Epithelial cell of proximal tubule (primary cell): ENCODE measurements around the gene KRT83. TPM values are rescaled to one million over a fixed set of nuclear protein-coding genes. Genes with fewer than 3 reads are reported as not detected.
"Not testable (repeated sequence)": the region's sequence is repeated elsewhere in the genome, so short reads cannot be mapped to it uniquely, and the experiment has no call there.

Experiments
- DNase-seq: peaks from one replicate; pipeline ENCODE4 v3.0.0-alpha.2; 2011; ENCODE audit warnings: low read depth
- H3K4me3 ChIP-seq: 2 replicates; pipeline ENCODE4 v1.5.1; 2011; ENCODE audit warnings: low read depth, mild to moderate bottlenecking, low read length
- total RNA-seq: library from RNA; depleted of rRNA; stranded (reverse); fragments of >200 nt; gene quantifications from 2 replicates; pipeline ENCODE4 v1.2.3, GENCODE V29; 2015
- TF ChIP-seq, protein P1 (sequence below): conservative IDR thresholded peaks from 2 replicates; pipeline ENCODE4 v1.5.1; 2012; ENCODE audit warnings: low read depth, mild to moderate bottlenecking, low read length

KRT83 gene
- total RNA-seq, 1 donor from 2014 or later, result not detected

DNA sequence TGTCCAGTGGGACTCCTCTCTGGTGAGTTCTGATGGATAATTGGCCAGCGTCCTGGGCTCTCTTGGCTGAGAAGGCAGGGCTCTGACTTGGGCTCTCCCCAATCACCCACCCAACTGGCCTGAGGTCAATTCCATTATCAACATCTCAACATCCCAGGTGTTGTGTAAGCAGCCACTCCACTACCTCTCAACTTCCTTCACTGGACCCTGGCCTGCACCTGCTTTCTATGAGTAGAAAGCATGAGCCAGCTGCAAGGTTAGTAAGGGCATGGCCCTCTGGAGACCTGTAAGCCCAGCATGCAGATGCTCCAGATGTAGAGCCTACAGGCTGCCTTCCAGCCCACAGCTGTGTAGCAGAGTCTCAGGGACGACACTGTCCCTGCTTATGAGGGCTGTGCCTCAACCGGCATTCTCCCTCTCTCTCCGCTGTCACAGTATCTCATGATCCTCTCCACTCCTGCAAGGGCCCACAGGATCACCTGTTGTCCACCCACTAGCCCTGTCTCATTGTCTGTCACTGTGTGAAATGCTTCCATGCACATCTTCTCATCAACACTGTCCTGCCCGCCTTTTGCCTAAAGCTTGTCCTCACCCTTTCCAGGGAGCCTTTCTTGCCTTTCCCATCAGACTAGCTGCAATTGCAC lies 24.5 kb downstream of the KRT83 start:
- DNase-seq, result no peak
- no peak overlapping the region for H3K4me3 ChIP-seq
- TF ChIP-seq, protein P1, sequence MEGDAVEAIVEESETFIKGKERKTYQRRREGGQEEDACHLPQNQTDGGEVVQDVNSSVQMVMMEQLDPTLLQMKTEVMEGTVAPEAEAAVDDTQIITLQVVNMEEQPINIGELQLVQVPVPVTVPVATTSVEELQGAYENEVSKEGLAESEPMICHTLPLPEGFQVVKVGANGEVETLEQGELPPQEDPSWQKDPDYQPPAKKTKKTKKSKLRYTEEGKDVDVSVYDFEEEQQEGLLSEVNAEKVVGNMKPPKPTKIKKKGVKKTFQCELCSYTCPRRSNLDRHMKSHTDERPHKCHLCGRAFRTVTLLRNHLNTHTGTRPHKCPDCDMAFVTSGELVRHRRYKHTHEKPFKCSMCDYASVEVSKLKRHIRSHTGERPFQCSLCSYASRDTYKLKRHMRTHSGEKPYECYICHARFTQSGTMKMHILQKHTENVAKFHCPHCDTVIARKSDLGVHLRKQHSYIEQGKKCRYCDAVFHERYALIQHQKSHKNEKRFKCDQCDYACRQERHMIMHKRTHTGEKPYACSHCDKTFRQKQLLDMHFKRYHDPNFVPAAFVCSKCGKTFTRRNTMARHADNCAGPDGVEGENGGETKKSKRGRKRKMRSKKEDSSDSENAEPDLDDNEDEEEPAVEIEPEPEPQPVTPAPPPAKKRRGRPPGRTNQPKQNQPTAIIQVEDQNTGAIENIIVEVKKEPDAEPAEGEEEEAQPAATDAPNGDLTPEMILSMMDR, result no peak

DNA sequence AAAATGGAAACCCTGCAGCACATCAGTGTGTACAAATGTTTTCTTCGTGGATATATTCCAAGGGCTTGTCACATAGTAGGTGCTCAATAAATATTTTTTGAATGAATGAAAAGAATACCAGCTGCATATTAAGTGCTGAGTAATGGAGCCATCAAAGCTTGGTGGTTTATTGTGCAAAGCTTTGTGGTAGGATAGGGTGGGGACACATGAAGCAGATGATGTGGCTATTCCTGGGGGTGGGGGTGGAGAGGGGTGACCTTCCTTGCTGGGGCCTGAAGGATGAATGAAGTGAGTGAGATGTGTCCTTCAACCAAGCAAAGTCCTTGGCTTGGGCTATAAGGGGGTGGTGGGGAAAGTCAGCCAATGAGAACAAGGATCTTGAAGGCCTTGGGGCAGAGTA lies 25.5 kb downstream of the KRT83 start:
- TF ChIP-seq, protein P1, result no peak
- no peak for DNase-seq

DNA sequence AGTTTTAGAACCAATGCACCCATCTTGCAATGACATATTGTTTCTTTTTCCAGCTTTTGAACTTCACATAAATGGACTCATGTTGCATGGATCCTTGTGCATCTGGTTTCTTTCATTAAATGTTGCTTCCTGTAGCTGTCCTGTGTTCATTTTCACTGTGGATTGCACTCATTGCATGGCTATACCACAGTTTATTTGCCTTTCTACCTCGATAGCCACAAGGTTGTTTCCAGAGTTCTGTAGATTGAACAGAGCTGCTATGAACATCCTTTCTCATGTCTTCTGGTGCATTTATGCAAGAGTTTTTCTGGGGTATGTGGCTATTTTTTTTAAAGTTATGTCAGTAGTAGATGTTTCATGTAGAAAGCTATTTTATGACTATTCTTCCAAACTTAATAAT lies 26.4 kb downstream of the KRT83 start:
- DNase-seq, result no peak

More for the DNA sequence above, 25.5 kb downstream of the KRT83 start:
- H3K4me3 ChIP-seq, result no peak overlapping the region

DNA sequence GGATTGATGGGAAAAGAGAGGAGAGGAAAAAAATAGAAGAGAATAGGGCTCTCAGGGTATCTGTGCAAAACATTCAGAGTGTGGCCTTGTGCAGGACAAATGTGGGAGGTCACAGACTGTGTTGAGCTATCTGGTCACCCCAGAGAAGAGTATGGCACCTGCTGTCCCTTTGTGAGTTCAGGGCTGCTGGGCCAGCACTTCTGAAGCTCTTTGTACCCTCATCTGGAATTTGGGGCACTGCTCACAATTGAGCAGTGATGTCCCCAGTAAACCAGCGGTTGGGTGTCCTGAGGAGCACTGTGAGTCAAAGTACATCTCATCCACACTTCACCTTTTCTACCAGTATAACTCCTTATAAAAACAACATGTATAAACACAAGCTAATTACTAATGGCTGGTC lies 27.3 kb downstream of the KRT83 start:
- no peak for DNase-seq
- H3K4me3 ChIP-seq, result no peak overlapping the region
- TF ChIP-seq, protein P1, result no peak

More for the DNA sequence above, 26.4 kb downstream of the KRT83 start:
- H3K4me3 ChIP-seq, result no peak overlapping the region
- TF ChIP-seq, protein P1, result no peak

DNA sequence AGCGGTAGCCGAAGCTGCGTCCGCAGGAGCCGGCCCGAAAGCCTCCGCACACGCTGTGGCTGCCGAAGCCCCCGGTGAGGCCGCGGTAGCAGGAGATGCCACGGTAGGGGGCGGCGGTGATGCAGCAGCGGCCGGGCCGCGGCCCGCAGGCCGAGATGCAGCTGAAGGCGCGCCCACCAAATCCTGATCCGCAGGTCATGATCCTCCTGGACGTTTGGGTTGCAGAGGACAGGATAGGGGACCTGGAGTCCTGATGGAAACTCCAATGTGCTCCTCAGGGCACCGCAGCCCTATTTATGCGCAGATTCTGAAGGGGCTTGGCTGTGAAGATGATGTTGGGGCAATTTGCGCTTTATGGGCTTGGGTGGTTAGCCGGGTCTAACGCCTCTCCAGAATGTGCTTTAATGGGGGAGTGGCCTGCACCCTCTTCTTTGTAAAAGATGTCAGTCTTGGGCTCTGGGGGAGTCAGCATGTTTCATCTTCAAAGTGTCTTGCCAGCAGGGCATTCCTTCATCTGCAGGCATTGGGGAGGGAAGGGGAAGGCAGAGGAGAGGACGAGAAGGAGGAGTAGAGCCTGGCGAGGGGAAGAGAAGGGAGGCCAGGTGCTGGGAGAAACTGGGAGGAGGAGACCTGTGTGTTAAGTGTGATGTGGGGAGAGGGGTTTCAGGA lies 29.8 kb downstream of the KRT83 start, which contains the start of gene KRT81:
KRT81 (minus strand) TSS at position 268 of the 669 bp plus-strand sequence; CDS start at position 199, 69 bp downstream.
- H3K4me3 ChIP-seq, result no peak within 1 kb of the TSS
- DNase-seq, result no peak
- TF ChIP-seq, protein P1, result no peak

DNA sequence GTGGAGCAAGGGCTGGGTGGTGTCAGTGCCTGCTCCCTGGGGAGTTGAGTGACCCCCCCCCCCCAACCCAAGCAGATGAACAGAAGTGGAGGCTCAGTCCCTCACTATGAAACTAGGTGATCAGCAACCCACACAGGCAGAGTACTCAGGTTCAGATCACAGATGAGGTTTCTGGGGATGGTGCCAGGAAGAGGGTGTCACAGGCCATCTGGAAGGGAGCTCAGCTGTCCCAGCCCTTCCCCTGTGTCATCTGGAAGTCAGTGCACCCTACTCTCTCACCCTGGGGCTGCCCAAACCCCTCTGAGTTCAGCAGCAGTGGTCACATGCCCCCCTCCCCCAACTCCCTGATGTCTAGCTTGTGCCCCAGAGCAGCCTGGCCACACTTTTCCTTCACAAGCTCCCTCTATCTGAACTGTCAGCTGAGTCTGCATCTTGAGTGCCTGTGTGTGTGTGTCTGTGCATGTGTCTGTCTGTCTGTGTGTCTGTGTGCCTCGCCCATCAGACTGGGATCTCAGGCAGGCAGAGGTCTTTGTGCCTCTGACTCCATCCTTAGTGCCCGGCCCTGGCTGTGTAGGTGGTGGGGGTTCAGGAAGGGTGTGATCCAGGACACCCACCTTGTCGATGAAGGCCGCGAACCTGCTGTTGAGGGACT lies 30.6 kb downstream of the KRT83 start:
- H3K4me3 ChIP-seq, DNase-seq: not testable (repeated sequence)

DNA sequence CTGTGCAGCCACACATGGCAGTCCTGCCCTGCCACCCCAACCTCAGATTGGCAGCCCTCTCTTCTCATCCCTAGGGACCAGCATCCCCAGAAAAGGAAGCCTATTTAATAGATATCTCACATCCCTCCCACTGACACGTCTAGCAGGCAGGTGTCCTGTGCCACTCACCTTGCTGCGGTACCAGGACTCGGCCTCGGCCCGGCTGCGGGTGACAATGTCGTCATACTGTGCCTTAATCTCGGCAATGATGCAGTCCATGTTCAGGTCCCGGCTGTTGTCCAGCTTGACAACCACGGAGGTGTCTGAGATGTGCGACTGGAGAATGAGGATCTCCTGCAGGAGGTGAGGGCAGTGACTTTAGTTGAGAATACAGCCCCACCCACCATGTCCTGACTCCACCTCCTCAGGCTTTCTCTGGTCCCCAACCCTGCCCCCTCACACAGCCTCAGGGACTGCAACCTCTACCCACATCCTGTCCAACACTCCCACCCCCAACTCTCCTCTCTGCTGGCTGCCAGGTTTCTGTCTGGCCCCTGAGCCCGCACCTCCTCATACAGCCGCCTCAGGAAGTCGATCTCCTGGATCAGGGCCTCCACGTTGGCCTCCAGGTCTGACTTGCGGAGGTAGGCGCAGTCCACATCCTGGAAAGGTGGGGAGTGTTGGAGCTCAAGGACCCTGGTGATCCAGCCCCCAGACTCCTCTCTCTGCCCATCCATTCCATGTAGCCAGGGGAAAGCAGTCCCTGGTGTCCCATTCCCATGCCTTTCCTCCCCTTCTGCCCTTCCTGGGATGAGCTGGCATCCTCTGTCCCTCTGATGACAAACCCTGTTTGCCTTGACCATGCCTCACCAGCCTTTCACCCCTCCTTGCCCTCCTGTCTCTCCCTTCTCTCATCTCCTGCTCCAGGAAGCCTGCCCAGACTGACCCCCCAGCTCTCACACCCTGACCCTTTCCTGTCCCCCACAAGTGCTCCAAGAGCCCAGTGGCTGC lies 33.1 kb downstream of the KRT83 start:
- DNase-seq, H3K4me3 ChIP-seq: not testable (repeated sequence)

DNA sequence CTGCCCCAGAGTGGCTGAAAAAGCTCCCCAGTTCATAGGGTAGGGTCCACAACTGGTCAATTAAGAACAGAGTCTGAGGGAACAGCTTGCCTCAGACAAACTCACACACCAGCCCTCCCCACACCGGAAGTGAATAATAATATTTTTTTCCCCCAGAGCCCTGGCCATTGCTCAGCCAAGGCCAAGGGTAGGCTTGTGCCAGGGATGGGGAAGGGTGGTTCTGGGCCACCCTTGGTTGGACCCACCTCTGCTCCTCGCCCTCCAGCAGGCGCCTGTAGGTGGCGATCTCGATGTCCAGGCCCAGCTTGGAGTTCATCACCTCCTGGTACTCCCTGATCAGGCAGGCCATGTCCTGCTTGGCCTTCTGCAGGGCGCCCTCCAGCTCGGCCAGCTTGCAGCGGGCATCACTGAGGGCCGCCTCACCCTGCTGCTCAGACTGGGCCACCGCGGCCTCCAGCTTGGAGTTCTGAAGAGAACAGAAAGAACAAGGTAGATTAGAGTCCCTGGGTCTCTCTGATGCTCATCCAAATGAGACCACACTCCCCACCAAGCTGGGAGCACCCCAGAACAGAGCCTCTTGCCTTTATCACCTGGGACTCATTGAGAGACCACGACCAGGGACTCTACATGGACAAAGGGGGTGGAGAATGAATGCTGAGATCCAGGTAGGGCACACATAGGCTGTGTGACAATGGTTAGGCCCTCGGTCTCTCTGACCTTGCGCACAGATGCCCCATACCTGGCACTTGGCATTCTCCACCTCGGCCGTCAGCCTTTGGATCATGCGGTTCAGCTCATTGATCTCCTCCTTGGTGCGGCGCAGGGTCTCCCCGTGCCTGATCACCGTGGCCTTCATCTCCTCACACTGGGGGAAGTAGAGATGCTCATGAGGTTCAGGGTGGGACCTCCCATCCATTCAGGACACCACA lies 34.1 kb downstream of the KRT83 start:
- not testable (repeated sequence) for DNase-seq, H3K4me3 ChIP-seq
